Loucy (cell line): ENCODE measurements around the gene HOTAIR.

ENCODE experiments used
- H2AFZ ChIP-seq: fragments of 200-600 bp; sonication (generic); 2 replicates; pipeline ENCODE4 v1.6.0; 2016; ENCODE audit warnings: antibody characterized with exemption, mild to moderate bottlenecking, low read length, moderate library complexity
- H3F3A ChIP-seq: fragments of 200-600 bp; 2 replicates; pipeline ENCODE4 v1.6.0; 2016; ENCODE audit warnings: antibody characterized with exemption, low read depth, mild to moderate bottlenecking
- H3K27me3 ChIP-seq: fragments of 200-600 bp; sonication (generic); 2 replicates; pipeline ENCODE4 v1.6.1; 2014; ENCODE audit warnings: low read length, mild to moderate bottlenecking; ENCODE audit not compliant: insufficient read depth, poor library complexity, severe bottlenecking
- H3K36me3 ChIP-seq: fragments of 200-600 bp; sonication (generic); 2 replicates; pipeline ENCODE4 v1.6.1; 2016; ENCODE audit warnings: low read length; ENCODE audit not compliant: insufficient read depth
- H3K4me1 ChIP-seq: fragments of 200-600 bp; sonication (generic); 2 replicates; pipeline ENCODE4 v1.5.1; 2014; ENCODE audit warnings: low read length, mild to moderate bottlenecking; ENCODE audit not compliant: insufficient read depth, poor library complexity, severe bottlenecking
- H3K4me2 ChIP-seq: fragments of 200-600 bp; sonication (generic); 2 replicates; pipeline ENCODE4 v1.6.0; 2014; ENCODE audit warnings: antibody characterized with exemption, low read length, low read depth, mild to moderate bottlenecking; ENCODE audit not compliant: poor library complexity, severe bottlenecking
- H3K4me3 ChIP-seq: fragments of 200-600 bp; sonication (generic); 2 replicates; pipeline ENCODE4 v1.5.1; 2014; ENCODE audit warnings: low read length, mild to moderate bottlenecking, mixed read lengths; ENCODE audit not compliant: poor library complexity, severe bottlenecking
- H3K79me2 ChIP-seq: fragments of 200-600 bp; sonication (generic); 2 replicates; pipeline ENCODE4 v1.6.1; 2014; ENCODE audit warnings: low read length; ENCODE audit not compliant: insufficient read depth
- H3K9ac ChIP-seq: fragments of 200-600 bp; sonication (generic); 2 replicates; pipeline ENCODE4 v1.6.0; 2014; ENCODE audit warnings: mild to moderate bottlenecking, low read depth, low read length, moderate library complexity; ENCODE audit not compliant: poor library complexity, severe bottlenecking
- H3K9me2 ChIP-seq: fragments of 200-600 bp; sonication (generic); replicated peaks from 2 replicates; pipeline ENCODE4 v1.6.1; 2016; ENCODE audit warnings: low read depth, low read length, mixed read lengths
- H3K9me3 ChIP-seq: fragments of 200-600 bp; sonication (generic); 2 replicates; pipeline ENCODE4 v1.6.1; 2014; ENCODE audit warnings: mild to moderate bottlenecking, antibody characterized with exemption, low read length, low read depth; ENCODE audit not compliant: insufficient read depth
- H4K20me1 ChIP-seq: fragments of 200-600 bp; sonication (generic); 2 replicates; pipeline ENCODE4 v1.6.0; 2014; ENCODE audit warnings: antibody characterized with exemption, low read length, mild to moderate bottlenecking; ENCODE audit not compliant: insufficient read depth, poor library complexity, severe bottlenecking
- EZH2phosphoT487 ChIP-seq: fragments of 200-600 bp; IDR thresholded peaks from 2 replicates; pipeline ENCODE4 v1.6.1; 2018; ENCODE audit warnings: antibody characterized with exemption, mild to moderate bottlenecking, moderate library complexity, borderline replicate concordance
- TF ChIP-seq, protein P1 (sequence below): fragments of 200-600 bp; sonication (generic); conservative IDR thresholded peaks from 2 replicates; pipeline ENCODE4 v1.5.1; 2014; ENCODE audit warnings: mild to moderate bottlenecking, antibody characterized with exemption, low read length

Gene HOTAIR

DNA sequence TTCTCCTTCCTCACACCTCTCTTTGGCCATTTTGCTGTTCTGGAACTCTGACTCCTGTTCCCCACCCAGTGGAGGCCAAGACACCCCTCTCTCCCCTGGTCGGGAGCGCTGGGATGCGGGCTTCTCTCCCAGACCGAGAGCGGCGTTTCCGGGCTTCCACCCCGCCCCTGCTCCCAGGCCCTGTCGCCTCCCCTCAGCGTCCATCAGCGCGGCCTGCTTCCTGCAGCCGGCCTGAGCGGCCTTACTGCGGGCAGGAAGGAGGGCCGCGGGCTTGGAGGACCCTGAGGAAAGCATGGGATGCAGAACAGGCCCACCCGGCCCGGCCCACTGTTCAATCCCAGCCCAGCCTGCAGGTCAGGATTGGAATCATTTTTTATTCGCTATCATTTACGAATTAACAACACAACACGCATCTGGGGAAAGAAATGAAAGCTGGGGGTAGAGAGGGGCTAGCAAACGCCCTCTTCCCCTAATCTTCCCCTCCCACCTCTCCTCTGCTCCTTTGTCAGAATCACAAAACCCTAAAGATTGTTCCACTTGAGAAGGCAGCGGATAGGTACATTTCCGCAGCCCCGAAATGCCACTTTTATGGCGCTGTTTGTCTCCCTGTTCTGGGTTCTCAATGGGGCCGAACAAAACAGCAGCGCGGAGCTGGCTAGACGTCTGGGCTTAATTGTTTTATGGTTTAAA is 30.2 kb upstream of the HOTAIR start:
- H3F3A ChIP-seq: no peaks in the 10 kb centered on the region
- no peaks in the 10 kb centered on the region for H3K36me3 ChIP-seq
- TF ChIP-seq EZH2phosphoT487: no peak
- TF ChIP-seq, protein P1, sequence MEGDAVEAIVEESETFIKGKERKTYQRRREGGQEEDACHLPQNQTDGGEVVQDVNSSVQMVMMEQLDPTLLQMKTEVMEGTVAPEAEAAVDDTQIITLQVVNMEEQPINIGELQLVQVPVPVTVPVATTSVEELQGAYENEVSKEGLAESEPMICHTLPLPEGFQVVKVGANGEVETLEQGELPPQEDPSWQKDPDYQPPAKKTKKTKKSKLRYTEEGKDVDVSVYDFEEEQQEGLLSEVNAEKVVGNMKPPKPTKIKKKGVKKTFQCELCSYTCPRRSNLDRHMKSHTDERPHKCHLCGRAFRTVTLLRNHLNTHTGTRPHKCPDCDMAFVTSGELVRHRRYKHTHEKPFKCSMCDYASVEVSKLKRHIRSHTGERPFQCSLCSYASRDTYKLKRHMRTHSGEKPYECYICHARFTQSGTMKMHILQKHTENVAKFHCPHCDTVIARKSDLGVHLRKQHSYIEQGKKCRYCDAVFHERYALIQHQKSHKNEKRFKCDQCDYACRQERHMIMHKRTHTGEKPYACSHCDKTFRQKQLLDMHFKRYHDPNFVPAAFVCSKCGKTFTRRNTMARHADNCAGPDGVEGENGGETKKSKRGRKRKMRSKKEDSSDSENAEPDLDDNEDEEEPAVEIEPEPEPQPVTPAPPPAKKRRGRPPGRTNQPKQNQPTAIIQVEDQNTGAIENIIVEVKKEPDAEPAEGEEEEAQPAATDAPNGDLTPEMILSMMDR: no peak
- H3K9me3 ChIP-seq: no peaks in the 10 kb centered on the region
- no peak overlapping the region for H3K4me2 ChIP-seq
- no peak overlapping the region for H3K4me3 ChIP-seq
- peaks cover 4% of the 10 kb centered on the region for H3K4me1 ChIP-seq
- no peaks in the 10 kb centered on the region for H3K79me2 ChIP-seq
- H3K27me3 ChIP-seq: no peaks in the 10 kb centered on the region
- no peaks in the 10 kb centered on the region for H3K9me2 ChIP-seq
- H4K20me1 ChIP-seq: no peaks in the 10 kb centered on the region
- no peak overlapping the region for H3K9ac ChIP-seq
- no peak overlapping the region for H2AFZ ChIP-seq

DNA sequence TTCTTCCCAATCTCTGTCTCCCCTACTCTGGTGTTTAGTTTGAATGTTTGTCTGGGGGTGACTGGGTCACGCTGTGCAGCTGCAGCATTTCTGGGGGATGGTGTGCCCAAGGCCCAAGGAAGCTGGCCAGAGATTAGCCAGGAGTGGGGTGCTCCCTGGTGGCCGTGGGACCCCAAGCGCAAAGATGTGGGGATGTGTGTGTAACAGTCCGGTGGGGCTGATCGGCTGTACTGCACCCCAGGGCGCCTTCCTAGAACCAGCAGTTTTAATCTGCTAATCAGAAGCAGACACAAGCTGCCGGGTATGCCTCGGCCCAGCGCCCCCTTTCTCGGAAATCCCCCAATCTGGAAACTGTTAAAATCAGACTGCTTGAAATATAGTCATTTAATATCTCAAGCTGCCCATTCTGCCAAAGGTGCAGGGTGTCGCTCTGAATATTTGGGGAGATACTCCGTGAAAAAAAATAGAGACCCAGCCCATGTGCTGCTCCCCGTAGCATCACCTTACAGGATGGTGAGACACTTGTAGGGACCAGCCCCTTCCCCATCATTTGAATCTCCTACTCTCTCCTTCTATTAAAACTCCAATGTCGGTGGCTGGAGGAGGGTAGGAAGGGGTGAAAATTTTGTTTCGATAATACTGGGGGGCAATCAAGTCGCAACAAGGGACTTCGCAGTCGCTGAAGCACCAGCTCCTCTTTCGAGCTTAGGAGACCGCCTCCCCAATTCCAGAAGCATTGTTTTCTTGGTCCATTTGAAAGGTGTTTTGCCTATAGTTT is 29.5 kb upstream of the HOTAIR start:
- Histone ChIP-seq H3K9me2 (no peaks in the 10 kb centered on the region), H2AFZ (no peak overlapping the region), H3K9me3 (no peaks in the 10 kb centered on the region), H3K4me1 (peaks cover 4% of the 10 kb centered on the region), H4K20me1 (no peaks in the 10 kb centered on the region), H3K9ac (no peak overlapping the region), H3K79me2 (no peaks in the 10 kb centered on the region), H3K4me3 (no peak overlapping the region), H3K36me3 (no peaks in the 10 kb centered on the region), H3F3A (no peaks in the 10 kb centered on the region), H3K27me3 (no peaks in the 10 kb centered on the region), H3K4me2 (no peak overlapping the region)
- TF ChIP-seq, protein P1: peak; percentile 46
- no peak for TF ChIP-seq EZH2phosphoT487

DNA sequence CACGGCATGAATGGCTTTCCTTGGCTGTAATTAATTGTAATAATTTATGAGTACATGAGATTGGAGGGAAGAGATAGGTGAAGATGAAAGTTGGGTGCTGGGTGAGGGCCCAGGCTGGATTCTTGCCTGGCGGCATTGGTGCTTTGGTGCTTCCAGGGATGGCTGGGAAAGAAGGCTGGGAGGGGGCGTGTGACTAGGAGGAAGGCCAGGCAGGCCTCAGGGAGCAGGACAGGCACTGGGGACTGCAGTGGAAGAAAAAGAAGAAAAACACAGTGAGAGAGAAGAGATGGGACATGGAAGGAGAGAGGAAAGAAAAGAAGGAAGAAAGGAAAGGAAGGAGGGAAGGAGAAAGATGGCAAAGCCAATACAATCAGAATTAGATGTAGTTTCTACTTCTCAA is 28.9 kb upstream of the HOTAIR start:
- Histone ChIP-seq H4K20me1 (no peaks in the 10 kb centered on the region), H2AFZ (no peak overlapping the region), H3K9me3 (no peaks in the 10 kb centered on the region), H3K79me2 (peaks cover 1% of the 10 kb centered on the region; the same call in 1 of the 2 replicates), H3K9ac (no peak overlapping the region), H3F3A (no peaks in the 10 kb centered on the region), H3K4me2 (no peak overlapping the region), H3K9me2 (no peaks in the 10 kb centered on the region), H3K27me3 (no peaks in the 10 kb centered on the region), H3K36me3 (no peaks in the 10 kb centered on the region), H3K4me1 (peaks cover 8% of the 10 kb centered on the region), H3K4me3 (no peak overlapping the region)
- TF ChIP-seq, protein P1: no peak
- no peak for TF ChIP-seq EZH2phosphoT487
